GM21390 (cell line): ENCODE data around the gene SLC35E3.

Source experiments
- ATAC-seq: cut with Tn5 transposase; IDR thresholded peaks from one replicate; pipeline ENCODE4 v1.9.1; 2021; ENCODE audit not compliant: unreplicated experiment

The SLC35E3 gene

GRCh38 chr12:68745904-68746571 is at the start of gene SLC35E3:
Gene SLC35E3, plus strand, starts transcription at chr12:68746176. Its CDS starts 202 bp downstream, at chr12:68746378.
- peak; percentile 96 for ATAC-seq

GRCh38 chr12:68699486-68699885 is 46.5 kb upstream of the SLC35E3 start:
- ATAC-seq, result no peak

- no peak for ATAC-seq
Measured at GRCh38 chr12:68727776-68728175, 18.2 kb upstream of the SLC35E3 start.

GRCh38 chr12:68733661-68734071 is 12.3 kb upstream of the SLC35E3 start:
- no peak for ATAC-seq

- ATAC-seq, result no peak
Measured at GRCh38 chr12:68739891-68740290, 6.1 kb upstream of the SLC35E3 start.

GRCh38 chr12:68743356-68743755 is 2.6 kb upstream of the SLC35E3 start:
- ATAC-seq, result no peak

GRCh38 chr12:68745376-68745903 is 536 bp upstream of the SLC35E3 start:
- no peak for ATAC-seq

- ATAC-seq, result peak; percentile 42
Measured at GRCh38 chr12:68746572-68747180, 700 bp downstream of the SLC35E3 start.

- no peak for ATAC-seq
Measured at GRCh38 chr12:68749443-68749842, 3.5 kb downstream of the SLC35E3 start.

- ATAC-seq, result no peak
Measured at GRCh38 chr12:68749861-68750260, 3.9 kb downstream of the SLC35E3 start.

- ATAC-seq, result no peak
Measured at GRCh38 chr12:68750506-68750905, 4.5 kb downstream of the SLC35E3 start.

- ATAC-seq, result no peak
Measured at GRCh38 chr12:68755536-68756243, 9.7 kb downstream of the SLC35E3 start.

- no peak for ATAC-seq
Measured at GRCh38 chr12:68759852-68760251, 13.9 kb downstream of the SLC35E3 start.

- ATAC-seq, result no peak
Measured at GRCh38 chr12:68760806-68761441, 14.9 kb downstream of the SLC35E3 start.

GRCh38 chr12:68761442-68761812 is 15.5 kb downstream of the SLC35E3 start:
- ATAC-seq, result no peak

GRCh38 chr12:68761901-68762630 is 16.1 kb downstream of the SLC35E3 start:
- no peak for ATAC-seq

- no peak for ATAC-seq
Measured at GRCh38 chr12:68762691-68763090, 16.7 kb downstream of the SLC35E3 start.

GRCh38 chr12:68765696-68766095 is 19.7 kb downstream of the SLC35E3 start:
- ATAC-seq, result no peak

GRCh38 chr12:68766646-68767045 is 20.7 kb downstream of the SLC35E3 start:
- no peak for ATAC-seq

GRCh38 chr12:68767191-68767590 is 21.2 kb downstream of the SLC35E3 start:
- ATAC-seq, result no peak

- ATAC-seq, result no peak
Measured at GRCh38 chr12:68768431-68768939, 22.5 kb downstream of the SLC35E3 start.
